ENCODE measurements around the gene SPEG. TPM values are rescaled to one million over a fixed set of nuclear protein-coding genes. Genes with fewer than 3 reads are reported as not detected.

The SPEG gene
- total RNA-seq, 6 experiments from 2014 or later, result 0.24 to 1.5 (median 0.48) TPM

GRCh38 chr2:219545943-219546352 is 111.3 kb downstream of the SPEG start:
- H3K4me1 ChIP-seq, result peaks cover 0 to 18% (median 5%) of the 10 kb centered on the region in 4 donors
- no peak for TF ChIP-seq POLR2A (IDR thresholded peaks at IDR 0.05)
- no peak for TF ChIP-seq CTCF (IDR thresholded peaks at IDR 0.05)
- 54% methylated on average over 3 of the region's 4 CpGs for WGBS (ENCODE audit: insufficient coverage, low coverage, low lambda C conversion rate, missing lambda C conversion rate)

GRCh38 chr2:219547621-219548020 is 113.0 kb downstream of the SPEG start:
- ATAC-seq (no peak), DNase-seq (no peak)
- Histone ChIP-seq H3K4me1 (peaks cover 0 to 12% (median 1%) of the 10 kb centered on the region in 4 donors), H3K27me3 (no peaks in the 10 kb centered on the region), H3K4me3 (no peak overlapping the region), H3K27ac (no peak overlapping the region), H3K9me3 (no peaks in the 10 kb centered on the region), H3K36me3 (no peaks in the 10 kb centered on the region)
- TF ChIP-seq POLR2A (IDR thresholded peaks at IDR 0.05), result no peak
- no peak for TF ChIP-seq CTCF (IDR thresholded peaks at IDR 0.05)
- intact Hi-C loops (cut with DNase I), result no loop called here
- 100% methylated on average over 1 of the region's 26 CpGs for WGBS (ENCODE audit: insufficient coverage, low coverage, low lambda C conversion rate, missing lambda C conversion rate)

More at GRCh38 chr2:219545943-219546352, 111.3 kb downstream of the SPEG start:
- ATAC-seq, result no peak
- Histone ChIP-seq H3K4me3 (no peak overlapping the region), H3K36me3 (no peaks in the 10 kb centered on the region), H3K9me3 (no peaks in the 10 kb centered on the region), H3K27me3 (no peaks in the 10 kb centered on the region), H3K27ac (no peak overlapping the region)
- no peak for DNase-seq
- intact Hi-C loops (cut with DNase I), result no loop called here

Other genes starting within 250 kb of the SPEG start
- 10 to 100 TPM; 20.7 to 32.3 (median 28.8) TPM for gene ZFAND2B, start 228.1 kb upstream of the SPEG start, total RNA-seq
- 10 to 100 TPM; 20.3 to 72.5 (median 37.3) TPM for gene ABCB6, start 215.9 kb upstream of the SPEG start, total RNA-seq
- gene ATG9A, start 205.2 kb upstream of the SPEG start, total RNA-seq, result 10 to 100 TPM; 28.3 to 39.6 (median 33.2) TPM
- 10 to 100 TPM; 19.3 to 27.8 (median 24.5) TPM for gene ANKZF1, start 205.0 kb upstream of the SPEG start, total RNA-seq
- gene GLB1L, start 189.4 kb upstream of the SPEG start, total RNA-seq, result 1 to 10 TPM; 2.1 to 4.2 (median 2.8) TPM
- 10 to 100 TPM; 17.7 to 28.1 (median 21.9) TPM for gene STK16, start 189.4 kb upstream of the SPEG start, total RNA-seq
- 1 to 10 TPM in 1 of 6 experiments, under 1 TPM in 3, not detected in 2; 0.27 to 2.0 (median 0.57) TPM for gene TUBA4B, start 181.6 kb upstream of the SPEG start, total RNA-seq
- 100 to 1,000 TPM in 1 of 6 experiments, 10 to 100 TPM in 5; 14.9 to 114 (median 35.6) TPM for gene TUBA4A, start 180.9 kb upstream of the SPEG start, total RNA-seq
- 10 to 100 TPM; 32.6 to 52.1 (median 39.9) TPM for gene DNAJB2, start 155.5 kb upstream of the SPEG start, total RNA-seq
- under 1 TPM in 1 of 6 experiments, not detected in 5; 0.31 TPM for gene PTPRN, start 125.4 kb upstream of the SPEG start, total RNA-seq
- gene RESP18, start 102.1 kb upstream of the SPEG start, total RNA-seq, result not detected
- gene DNPEP, start 46.9 kb upstream of the SPEG start, total RNA-seq, result 10 to 100 TPM; 37.1 to 60.2 (median 47.0) TPM
- gene DES, start 16.5 kb upstream of the SPEG start, total RNA-seq, result 10 to 100 TPM in 1 of 6 experiments, 1 to 10 TPM in 5; 1.2 to 25.6 (median 2.5) TPM
- 10 to 100 TPM; 21.7 to 54.1 (median 40.2) TPM for gene GMPPA, start 64.0 kb downstream of the SPEG start, total RNA-seq
- gene ASIC4, start 79.6 kb downstream of the SPEG start, total RNA-seq, result not detected
- 100 to 1,000 TPM in 2 of 6 experiments, 10 to 100 TPM in 4; 33.2 to 183 (median 39.6) TPM for gene CHPF, start 109.0 kb downstream of the SPEG start, total RNA-seq
- 1 to 10 TPM in 5 of 6 experiments, under 1 TPM in 1; 0.68 to 3.2 (median 1.2) TPM for gene TMEM198, start 109.2 kb downstream of the SPEG start, total RNA-seq
- 10 to 100 TPM; 27.0 to 42.5 (median 39.4) TPM for gene OBSL1, start 136.7 kb downstream of the SPEG start, total RNA-seq
- not detected for gene INHA, start 137.5 kb downstream of the SPEG start, total RNA-seq
- 10 to 100 TPM in 1 of 6 experiments, 1 to 10 TPM in 5; 3.6 to 10.8 (median 6.6) TPM for gene STK11IP, start 163.0 kb downstream of the SPEG start, total RNA-seq
- under 1 TPM in 5 of 6 experiments, not detected in 1; 0.14 to 0.42 (median 0.27) TPM for gene SLC4A3, start 192.8 kb downstream of the SPEG start, total RNA-seq

Measured in right lobe of liver (tissue), 6 donors.